ENCODE results near the gene HNRNPA3.

HNRNPA3 gene

GRCh38 chr2:177232098-177232704 is 19.6 kb downstream of the HNRNPA3 start:
- Histone ChIP-seq H3K36me3 (ENCODE audit: insufficient read depth, low read length) (peaks cover 54% of the 10 kb centered on the region), H3K9me2 (replicated peaks; ENCODE audit: low read depth, low read length) (no peaks in the 10 kb centered on the region), H3K27me3 (ENCODE audit: insufficient read depth, low read length, poor library complexity, severe bottlenecking) (no peaks in the 10 kb centered on the region), H3K79me2 (ENCODE audit: insufficient read depth, low read length) (peaks cover 29% of the 10 kb centered on the region), H3K4me2 (ENCODE audit: low read depth, low read length, poor library complexity, severe bottlenecking) (no peak overlapping the region), H3K4me3 (ENCODE audit: low read length, poor library complexity, severe bottlenecking) (no peak overlapping the region), H3F3A (ENCODE audit: low read depth) (0 out of 2 replicates have a peak, but pooled peaks cover 4% of the 10 kb centered on the region), H3K9me3 (ENCODE audit: insufficient read depth, low read depth, low read length) (no peaks in the 10 kb centered on the region), H4K20me1 (ENCODE audit: insufficient read depth, low read length, poor library complexity, severe bottlenecking) (peaks cover 20% of the 10 kb centered on the region), H3K4me1 (ENCODE audit: insufficient read depth, low read length, poor library complexity, severe bottlenecking) (no peaks in the 10 kb centered on the region), H2AFZ (ENCODE audit: low read length) (no peak overlapping the region), H3K9ac (ENCODE audit: low read depth, low read length, poor library complexity, severe bottlenecking) (no peak overlapping the region)
- no peak for TF ChIP-seq EZH2phosphoT487 (IDR thresholded peaks at IDR 0.05; ENCODE audit: borderline replicate concordance)
- TF ChIP-seq CTCF (conservative IDR thresholded peaks at IDR 0.05; ENCODE audit: low read length) = no peak

- H3K4me3 ChIP-seq (ENCODE audit: low read length, poor library complexity, severe bottlenecking) = no peak overlapping the region
- H3K27me3 ChIP-seq (ENCODE audit: insufficient read depth, low read length, poor library complexity, severe bottlenecking) = no peaks in the 10 kb centered on the region
- H3K9me3 ChIP-seq (ENCODE audit: insufficient read depth, low read depth, low read length) = no peaks in the 10 kb centered on the region
- no peaks in the 10 kb centered on the region for H3F3A ChIP-seq (ENCODE audit: low read depth)
- peaks cover 50% of the 10 kb centered on the region for H3K79me2 ChIP-seq (ENCODE audit: insufficient read depth, low read length)
- H3K4me2 ChIP-seq (ENCODE audit: low read depth, low read length, poor library complexity, severe bottlenecking) = no peak overlapping the region
- TF ChIP-seq EZH2phosphoT487 (IDR thresholded peaks at IDR 0.05; ENCODE audit: borderline replicate concordance) (no peak), CTCF (conservative IDR thresholded peaks at IDR 0.05; ENCODE audit: low read length) (no peak)
- no peak overlapping the region for H3K9ac ChIP-seq (ENCODE audit: low read depth, low read length, poor library complexity, severe bottlenecking)
- peaks cover 49% of the 10 kb centered on the region for H3K36me3 ChIP-seq (ENCODE audit: insufficient read depth, low read length)
- H4K20me1 ChIP-seq (ENCODE audit: insufficient read depth, low read length, poor library complexity, severe bottlenecking) = peaks cover 37% of the 10 kb centered on the region
- H3K4me1 ChIP-seq (ENCODE audit: insufficient read depth, low read length, poor library complexity, severe bottlenecking) = peaks cover 3% of the 10 kb centered on the region
- H2AFZ ChIP-seq (ENCODE audit: low read length) = no peak overlapping the region
- no peaks in the 10 kb centered on the region for H3K9me2 ChIP-seq (replicated peaks; ENCODE audit: low read depth, low read length)
These were observed 21.7 kb downstream of the HNRNPA3 start for GRCh38 chr2:177234267-177234666.

- TF ChIP-seq CTCF (conservative IDR thresholded peaks at IDR 0.05; ENCODE audit: low read length) = no peak
- no peak for TF ChIP-seq EZH2phosphoT487 (IDR thresholded peaks at IDR 0.05; ENCODE audit: borderline replicate concordance)
- Histone ChIP-seq H3K4me1 (ENCODE audit: insufficient read depth, low read length, poor library complexity, severe bottlenecking) (peaks cover 19% of the 10 kb centered on the region), H3K79me2 (ENCODE audit: insufficient read depth, low read length) (peaks cover 64% of the 10 kb centered on the region)
These were observed 23.4 kb downstream of the HNRNPA3 start for GRCh38 chr2:177235855-177236437.

More at GRCh38 chr2:177235855-177236437, 23.4 kb downstream of the HNRNPA3 start:
- no peaks in the 10 kb centered on the region for H3K9me2 ChIP-seq (replicated peaks; ENCODE audit: low read depth, low read length)
- H3K36me3 ChIP-seq (ENCODE audit: insufficient read depth, low read length) = peaks cover 33% of the 10 kb centered on the region
- H4K20me1 ChIP-seq (ENCODE audit: insufficient read depth, low read length, poor library complexity, severe bottlenecking) = peaks cover 47% of the 10 kb centered on the region
- H3K4me2 ChIP-seq (ENCODE audit: low read depth, low read length, poor library complexity, severe bottlenecking) = no peak overlapping the region
- no peaks in the 10 kb centered on the region for H3K27me3 ChIP-seq (ENCODE audit: insufficient read depth, low read length, poor library complexity, severe bottlenecking)
- H3K9ac ChIP-seq (ENCODE audit: low read depth, low read length, poor library complexity, severe bottlenecking) = no peak overlapping the region
- H3F3A ChIP-seq (ENCODE audit: low read depth) = peaks cover 8% of the 10 kb centered on the region
- no peak overlapping the region for H2AFZ ChIP-seq (ENCODE audit: low read length)
- no peak overlapping the region for H3K4me3 ChIP-seq (ENCODE audit: low read length, poor library complexity, severe bottlenecking)
- H3K9me3 ChIP-seq (ENCODE audit: insufficient read depth, low read depth, low read length) = no peaks in the 10 kb centered on the region
